ENCODE results near the gene GRK3. TPM values are rescaled to one million over a fixed set of nuclear protein-coding genes. Genes with fewer than 3 reads are reported as not detected.

The GRK3 gene
- total RNA-seq, 1 experiment from 2014 or later: 14.6 TPM

DNA sequence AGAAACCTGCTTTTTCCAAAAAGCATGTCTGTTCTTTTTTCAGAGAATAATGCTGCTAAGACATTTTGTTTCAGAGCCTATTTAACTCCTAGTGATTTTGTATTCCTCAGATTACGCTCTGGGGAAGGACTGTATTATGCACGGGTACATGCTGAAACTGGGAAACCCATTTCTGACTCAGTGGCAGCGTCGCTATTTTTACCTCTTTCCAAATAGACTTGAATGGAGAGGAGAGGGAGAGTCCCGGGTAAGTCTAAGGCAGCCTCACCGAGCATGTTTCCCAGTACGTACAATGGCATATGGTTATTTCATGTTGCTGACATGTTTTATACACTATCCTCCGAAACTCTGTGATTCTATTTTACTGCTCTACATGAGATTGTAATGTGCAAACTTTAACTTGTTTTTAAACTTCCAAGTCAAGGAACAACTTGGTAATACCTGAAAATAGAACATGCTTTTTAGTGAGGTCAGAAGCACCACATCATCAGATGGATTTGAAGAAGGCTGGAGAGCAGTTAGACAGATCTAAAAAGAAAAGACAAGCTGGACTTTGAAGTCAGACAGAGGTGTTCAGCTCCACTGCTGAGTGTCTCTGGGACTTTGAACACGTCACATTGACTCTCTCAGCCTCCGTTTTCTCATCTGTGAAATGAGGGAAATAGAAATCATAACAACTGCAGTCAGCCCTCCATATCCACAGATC, 153.8 kb downstream of the GRK3 start:
- ChIA-PET RAD21 (ENCODE audit: low non-redundant PET in 1 of 2, low total read pairs in 2 of 2, uncharacterized antibody in 2 of 2, unreplicated experiment in 2 of 2) (no interaction called here), CTCF (no interaction called here), POLR2A (no interaction called here)
- no peak for ATAC-seq
- no TSS peak for BruUV-seq (replicated peaks)
- H3K36me3 ChIP-seq (ENCODE audit: control insufficient read depth in 1 of 2, insufficient read depth in 2 of 2, low read length in 2 of 2): no peaks in the 10 kb centered on the region
- no peaks in the 10 kb centered on the region for H3K9me3 ChIP-seq (ENCODE audit: control insufficient read depth in 1 of 2, insufficient read depth in 1 of 2, low read depth in 1 of 2, low read length in 2 of 2)
- intact Hi-C loops (cut with micrococcal nuclease): no loop called here
- H3K4me1 ChIP-seq (ENCODE audit: control insufficient read depth in 1 of 2, insufficient read depth in 2 of 2, low read length in 2 of 2): no peaks in the 10 kb centered on the region
- TF ChIP-seq ZFX (IDR thresholded peaks at IDR 0.05) (no peak), CEBPB (IDR thresholded peaks at IDR 0.05; ENCODE audit: low read depth) (no peak), EZH2phosphoT487 (IDR thresholded peaks at IDR 0.05; ENCODE audit: borderline replicate concordance) (no peak), YY1 (IDR thresholded peaks at IDR 0.05; ENCODE audit: extremely low read depth, insufficient replicate concordance, low read depth, low read length) (no peak), RAD21 (IDR thresholded peaks at IDR 0.05; ENCODE audit: low read depth) (no peak), SRF (IDR thresholded peaks at IDR 0.05; ENCODE audit: low read depth) (no peak), TCF7L2 (IDR thresholded peaks at IDR 0.05; ENCODE audit: borderline replicate concordance, extremely low read depth, insufficient read depth, insufficient read length) (no peak), FOSL1 (IDR thresholded peaks at IDR 0.05; ENCODE audit: low read depth) (no peak)
- H3K27ac ChIP-seq (ENCODE audit: low read depth, low read length): no peak overlapping the region
- no peaks in the 10 kb centered on the region for H3K79me2 ChIP-seq (ENCODE audit: insufficient read depth, low read length)
- no peaks in the 10 kb centered on the region for H4K20me1 ChIP-seq (ENCODE audit: insufficient read depth)
- no peak overlapping the region for H3K4me2 ChIP-seq (ENCODE audit: low read length)
- no peak for DNase-seq (ENCODE audit: low read depth, low spot score)
- no peak overlapping the region for H3K4me3 ChIP-seq (replicated peaks in 1 of 2; ENCODE audit: low read depth in 1 of 2, low read length in 2 of 2)
- no peak overlapping the region for H3K9ac ChIP-seq (ENCODE audit: low read length)
- H2AFZ ChIP-seq (ENCODE audit: low read depth, low read length, poor library complexity, severe bottlenecking): no peak overlapping the region
- H3K27me3 ChIP-seq (ENCODE audit: insufficient read depth, low read length): no peaks in the 10 kb centered on the region
- no peaks in the 10 kb centered on the region for H3K9me2 ChIP-seq (ENCODE audit: insufficient read depth)

DNA sequence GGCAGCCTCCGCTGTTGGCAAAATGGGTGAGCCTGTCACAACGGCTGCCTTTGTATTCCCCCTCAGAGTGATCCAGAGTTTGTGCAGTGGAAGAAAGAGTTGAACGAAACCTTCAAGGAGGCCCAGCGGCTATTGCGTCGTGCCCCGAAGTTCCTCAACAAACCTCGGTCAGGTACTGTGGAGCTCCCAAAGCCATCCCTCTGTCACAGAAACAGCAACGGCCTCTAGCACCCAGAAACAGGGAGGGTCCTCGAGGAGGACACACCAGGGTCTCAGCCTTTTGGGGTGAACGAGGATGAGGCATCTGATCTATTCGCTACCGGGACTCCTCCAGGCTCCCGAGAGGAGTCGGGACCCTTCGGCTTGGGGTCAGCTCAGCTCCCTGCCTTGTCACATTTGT, 157.7 kb downstream of the GRK3 start:
- H3K4me3 ChIP-seq (replicated peaks in 1 of 2; ENCODE audit: low read depth in 1 of 2, low read length in 2 of 2): no peak overlapping the region
- H3K9ac ChIP-seq (ENCODE audit: low read length): no peak overlapping the region
- H3K4me2 ChIP-seq (ENCODE audit: low read length): no peak overlapping the region
- ATAC-seq (no peak), DNase-seq (ENCODE audit: low read depth, low spot score) (no peak)
- H3K36me3 ChIP-seq (ENCODE audit: control insufficient read depth in 1 of 2, insufficient read depth in 2 of 2, low read length in 2 of 2): no peaks in the 10 kb centered on the region
- no peaks in the 10 kb centered on the region for H3K27me3 ChIP-seq (ENCODE audit: insufficient read depth, low read length)
- no peaks in the 10 kb centered on the region for H3K4me1 ChIP-seq (ENCODE audit: control insufficient read depth in 1 of 2, insufficient read depth in 2 of 2, low read length in 2 of 2)
- TF ChIP-seq SIN3A (IDR thresholded peaks at IDR 0.05; ENCODE audit: low read depth) (no peak), POLR2A (IDR thresholded peaks at IDR 0.05; ENCODE audit: borderline replicate concordance, extremely low read depth, insufficient read depth, insufficient read length) (no peak)
- POLR2A ChIA-PET: no interaction called here
- no peaks in the 10 kb centered on the region for H3K9me2 ChIP-seq (ENCODE audit: insufficient read depth)
- CTCF ChIA-PET: no interaction called here
- no peak overlapping the region for H2AFZ ChIP-seq (ENCODE audit: low read depth, low read length, poor library complexity, severe bottlenecking)
- no peak overlapping the region for H3K27ac ChIP-seq (ENCODE audit: low read depth, low read length)
- no peaks in the 10 kb centered on the region for H3K79me2 ChIP-seq (ENCODE audit: insufficient read depth, low read length)
- intact Hi-C loops (cut with micrococcal nuclease): no loop called here
- H4K20me1 ChIP-seq (ENCODE audit: insufficient read depth): no peaks in the 10 kb centered on the region
- no peaks in the 10 kb centered on the region for H3K9me3 ChIP-seq (ENCODE audit: control insufficient read depth in 1 of 2, insufficient read depth in 1 of 2, low read depth in 1 of 2, low read length in 2 of 2)
- RAD21 ChIA-PET (ENCODE audit: low non-redundant PET in 1 of 2, low total read pairs in 2 of 2, uncharacterized antibody in 2 of 2, unreplicated experiment in 2 of 2): no interaction called here
- BruUV-seq (replicated peaks): no TSS peak
